ENCODE data around the gene KDM2B. TPM values are rescaled to one million over a fixed set of nuclear protein-coding genes. Genes with fewer than 3 reads are reported as not detected.

The KDM2B gene
- total RNA-seq, 1 donor from 2014 or later = 23.8 TPM

- no peak for TF ChIP-seq CTCF (conservative IDR thresholded peaks at IDR 0.05; ENCODE audit: low read depth, low read length)
- no peak overlapping the region for H3K4me3 ChIP-seq (ENCODE audit: low read depth, low read length)
- DNase-seq (ENCODE audit: low read depth) = no peak
Measured at GRCh38 chr12:121577443-121578180, 3.2 kb downstream of the KDM2B start.

GRCh38 chr12:121576851-121577391 lies 3.9 kb downstream of the KDM2B start:
- TF ChIP-seq CTCF (conservative IDR thresholded peaks at IDR 0.05; ENCODE audit: low read depth, low read length) = no peak
- no peak for DNase-seq (ENCODE audit: low read depth)
- H3K4me3 ChIP-seq (ENCODE audit: low read depth, low read length) = no peak overlapping the region

GRCh38 chr12:121575952-121576625 lies 4.7 kb downstream of the KDM2B start:
- DNase-seq (ENCODE audit: low read depth) = no peak
- no peak for TF ChIP-seq CTCF (conservative IDR thresholded peaks at IDR 0.05; ENCODE audit: low read depth, low read length)
- H3K4me3 ChIP-seq (ENCODE audit: low read depth, low read length) = no peak overlapping the region

- no peak overlapping the region for H3K4me3 ChIP-seq (ENCODE audit: low read depth, low read length)
- TF ChIP-seq CTCF (conservative IDR thresholded peaks at IDR 0.05; ENCODE audit: low read depth, low read length) = no peak
- no peak for DNase-seq (ENCODE audit: low read depth)
Measured at GRCh38 chr12:121575051-121575450, 5.8 kb downstream of the KDM2B start.

GRCh38 chr12:121574025-121574424 lies 6.8 kb downstream of the KDM2B start:
- no peak for DNase-seq (ENCODE audit: low read depth)
- no peak overlapping the region for H3K4me3 ChIP-seq (ENCODE audit: low read depth, low read length)
- no peak for TF ChIP-seq CTCF (conservative IDR thresholded peaks at IDR 0.05; ENCODE audit: low read depth, low read length)

- H3K4me3 ChIP-seq (ENCODE audit: low read depth, low read length) = no peak overlapping the region
- no peak for DNase-seq (ENCODE audit: low read depth)
- TF ChIP-seq CTCF (conservative IDR thresholded peaks at IDR 0.05; ENCODE audit: low read depth, low read length) = no peak
Measured at GRCh38 chr12:121571920-121572319, 8.9 kb downstream of the KDM2B start.
